ENCODE results near the gene UBASH3B. TPM values are rescaled to one million over a fixed set of nuclear protein-coding genes. Genes with fewer than 3 reads are reported as not detected.

The UBASH3B gene
- polyA plus RNA-seq, 4 donors, result 0.89 to 2.1 (median 1.0) TPM

DNA sequence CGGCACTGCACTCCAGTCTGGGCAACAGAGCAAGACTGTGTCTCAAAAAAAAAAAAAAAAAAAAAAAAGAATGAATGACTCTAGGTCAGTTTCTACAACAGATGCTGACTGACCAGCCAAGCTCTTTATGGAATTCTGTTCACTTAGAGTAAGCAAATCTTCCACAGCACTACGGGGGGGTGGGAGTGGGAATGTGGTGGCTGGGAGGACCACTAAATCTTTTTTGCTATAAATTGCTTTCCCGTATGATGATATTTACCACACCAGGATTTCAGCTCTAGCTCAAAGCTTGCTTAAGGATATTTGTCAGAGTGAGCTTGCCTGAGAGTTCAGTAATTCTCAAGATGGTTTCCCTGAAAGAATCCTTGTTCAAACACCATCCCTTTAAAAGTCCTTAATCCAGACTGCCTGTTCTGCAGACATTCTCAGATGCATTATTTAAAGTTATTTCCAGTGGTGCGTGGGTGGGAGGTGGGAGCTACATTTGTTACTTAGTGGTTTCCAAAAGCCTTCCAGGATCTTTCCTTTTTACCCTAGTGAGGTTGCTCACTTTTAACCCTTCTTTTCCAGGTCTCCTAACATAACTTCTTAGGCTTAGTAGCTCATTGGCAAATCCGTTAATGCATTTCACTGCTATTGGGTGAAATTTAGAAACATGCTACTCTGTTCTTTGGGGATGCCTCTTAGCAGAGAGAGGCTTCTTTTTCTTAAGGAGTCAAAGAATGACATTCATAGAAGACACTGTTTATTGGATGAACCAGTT lies 65.9 kb downstream of the UBASH3B start:
- Histone ChIP-seq H3K4me3 (ENCODE audit: low read depth in 1 of 3, low read length in 3 of 3) (no peak overlapping the region), H3K36me3 (ENCODE audit: control insufficient read depth in 3 of 3, insufficient read depth in 2 of 3, low read depth in 1 of 3, low read length in 3 of 3) (no peaks in the 10 kb centered on the region), H3K27ac (ENCODE audit: low read depth in 1 of 3, low read length in 2 of 3) (no peak overlapping the region), H3K9me3 (ENCODE audit: control insufficient read depth in 2 of 2, insufficient read depth in 1 of 2, low read depth in 1 of 2, low read length in 1 of 2) (no peaks in the 10 kb centered on the region), H3K27me3 (ENCODE audit: control insufficient read depth in 3 of 3, insufficient read depth in 3 of 3, low read length in 3 of 3) (no peaks in the 10 kb centered on the region), H3K4me1 (ENCODE audit: control insufficient read depth in 3 of 3, insufficient read depth in 2 of 3, low read depth in 1 of 3, low read length in 2 of 3) (no peaks in the 10 kb centered on the region)
- FAIRE-seq, result no peak
- DNase-seq, result no peak
- WGBS, 3 donors, result 55 to 68% (median 60%) methylated on average over 5 of the region's 5 CpGs

DNA sequence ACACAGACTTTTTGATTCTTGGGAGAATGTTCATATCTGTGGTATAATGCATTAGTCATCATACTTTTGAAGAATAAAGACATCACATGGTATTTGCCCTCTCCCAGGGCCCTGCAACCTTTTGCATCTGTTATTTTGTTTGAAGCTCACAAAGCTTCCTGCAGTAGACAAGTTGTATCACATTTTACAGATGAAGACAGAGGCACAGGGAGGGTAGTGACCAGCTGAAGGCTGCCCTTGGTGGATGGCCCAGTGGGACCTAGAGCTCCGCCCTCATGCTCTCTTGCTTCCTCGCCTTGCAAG lies 66.4 kb downstream of the UBASH3B start:
- 74 to 92% (median 78%) methylated on average over 2 of the region's 2 CpGs for WGBS, 3 donors
- no peaks in the 10 kb centered on the region for H3K4me1 ChIP-seq (ENCODE audit: control insufficient read depth in 3 of 3, insufficient read depth in 2 of 3, low read depth in 1 of 3, low read length in 2 of 3)

DNA sequence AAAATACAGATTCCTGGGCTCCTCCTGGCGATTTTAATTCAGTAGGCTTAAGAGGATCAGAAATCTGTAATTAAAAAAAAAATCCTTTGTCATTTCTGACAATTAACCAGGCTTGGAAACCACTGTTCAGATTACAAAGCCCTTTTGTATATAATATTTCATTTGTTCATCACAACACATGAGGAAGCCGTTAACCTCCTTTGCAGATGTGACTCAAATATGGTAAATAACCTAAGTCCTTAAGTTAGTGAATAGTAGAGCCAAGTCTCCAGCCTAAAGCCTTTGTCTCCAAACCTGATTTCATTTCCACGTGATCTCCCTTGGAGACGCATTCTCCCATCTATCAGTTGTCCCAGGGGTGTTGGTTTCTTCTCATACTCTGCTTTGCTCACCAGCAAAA lies 67.6 kb downstream of the UBASH3B start:
- Histone ChIP-seq H3K4me1 (ENCODE audit: control insufficient read depth in 3 of 3, insufficient read depth in 2 of 3, low read depth in 1 of 3, low read length in 2 of 3) (no peaks in the 10 kb centered on the region), H3K27me3 (ENCODE audit: control insufficient read depth in 3 of 3, insufficient read depth in 3 of 3, low read length in 3 of 3) (no peaks in the 10 kb centered on the region), H3K4me3 (ENCODE audit: low read depth in 1 of 3, low read length in 3 of 3) (no peak overlapping the region), H3K27ac (ENCODE audit: low read depth in 1 of 3, low read length in 2 of 3) (peak overlapping the region in 1 of 3 donors; percentile 8), H3K9me3 (ENCODE audit: control insufficient read depth in 2 of 2, insufficient read depth in 1 of 2, low read depth in 1 of 2, low read length in 1 of 2) (no peaks in the 10 kb centered on the region), H3K36me3 (ENCODE audit: control insufficient read depth in 3 of 3, insufficient read depth in 2 of 3, low read depth in 1 of 3, low read length in 3 of 3) (no peaks in the 10 kb centered on the region)
- WGBS, 3 donors, result 80 to 85% (median 84%) methylated on average over 4 of the region's 4 CpGs
- FAIRE-seq (no peak), DNase-seq (no peak)

More for the DNA sequence above, 66.4 kb downstream of the UBASH3B start:
- Histone ChIP-seq H3K9me3 (ENCODE audit: control insufficient read depth in 2 of 2, insufficient read depth in 1 of 2, low read depth in 1 of 2, low read length in 1 of 2) (no peaks in the 10 kb centered on the region), H3K27me3 (ENCODE audit: control insufficient read depth in 3 of 3, insufficient read depth in 3 of 3, low read length in 3 of 3) (no peaks in the 10 kb centered on the region), H3K36me3 (ENCODE audit: control insufficient read depth in 3 of 3, insufficient read depth in 2 of 3, low read depth in 1 of 3, low read length in 3 of 3) (no peaks in the 10 kb centered on the region), H3K27ac (ENCODE audit: low read depth in 1 of 3, low read length in 2 of 3) (no peak overlapping the region), H3K4me3 (ENCODE audit: low read depth in 1 of 3, low read length in 3 of 3) (no peak overlapping the region)
- FAIRE-seq, result no peak
- no peak for DNase-seq

DNA sequence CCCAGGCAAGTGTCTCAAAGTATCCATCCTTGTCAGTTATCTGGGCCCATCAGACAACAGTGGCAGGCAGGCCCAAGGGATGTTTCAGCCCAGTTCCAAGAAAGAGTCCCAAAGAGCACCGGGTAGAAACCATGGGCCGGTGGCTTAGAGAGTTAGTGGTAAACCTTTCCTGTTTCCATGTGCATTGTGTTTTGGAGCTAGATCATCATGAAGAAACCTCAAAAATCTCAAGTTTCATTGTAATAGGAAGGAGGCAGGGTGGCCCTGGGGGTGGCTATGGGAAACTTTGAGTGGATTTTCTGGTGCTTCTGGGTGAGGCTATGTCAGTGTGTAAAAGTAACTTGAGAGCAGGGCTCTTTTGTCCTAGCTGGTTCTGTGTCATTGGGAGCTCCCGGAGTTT lies 68.1 kb downstream of the UBASH3B start:
- 72 to 76% (median 73%) methylated on average over 3 of the region's 3 CpGs for WGBS, 3 donors
- Histone ChIP-seq H3K4me3 (ENCODE audit: low read depth in 1 of 3, low read length in 3 of 3) (no peak overlapping the region), H3K9me3 (ENCODE audit: control insufficient read depth in 2 of 2, insufficient read depth in 1 of 2, low read depth in 1 of 2, low read length in 1 of 2) (no peaks in the 10 kb centered on the region), H3K4me1 (ENCODE audit: control insufficient read depth in 3 of 3, insufficient read depth in 2 of 3, low read depth in 1 of 3, low read length in 2 of 3) (no peaks in the 10 kb centered on the region), H3K27me3 (ENCODE audit: control insufficient read depth in 3 of 3, insufficient read depth in 3 of 3, low read length in 3 of 3) (no peaks in the 10 kb centered on the region), H3K27ac (ENCODE audit: low read depth in 1 of 3, low read length in 2 of 3) (peak overlapping the region in 1 of 3 donors; percentile 8), H3K36me3 (ENCODE audit: control insufficient read depth in 3 of 3, insufficient read depth in 2 of 3, low read depth in 1 of 3, low read length in 3 of 3) (no peaks in the 10 kb centered on the region)
- FAIRE-seq (no peak), DNase-seq (no peak)

DNA sequence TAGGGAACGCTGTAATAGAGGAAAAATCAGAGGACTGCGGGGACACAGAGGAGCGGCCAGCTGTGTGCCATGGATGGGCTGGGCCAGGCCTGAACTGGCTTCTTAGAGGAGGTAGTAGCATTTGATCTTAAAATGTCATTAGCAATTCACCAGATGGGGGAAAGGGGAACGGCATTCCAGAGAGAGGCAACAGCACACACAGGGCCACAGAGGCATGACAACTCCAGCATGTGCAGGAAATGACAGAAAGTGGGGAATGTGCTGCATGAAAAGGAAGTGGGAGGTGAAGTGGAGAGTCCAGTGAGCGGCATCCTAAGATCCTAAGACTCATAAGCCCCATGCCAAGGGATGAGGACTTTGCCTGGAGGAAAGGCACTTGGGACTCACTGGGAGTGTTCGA lies 69.0 kb downstream of the UBASH3B start:
- Histone ChIP-seq H3K4me3 (ENCODE audit: low read depth in 1 of 3, low read length in 3 of 3) (no peak overlapping the region), H3K27me3 (ENCODE audit: control insufficient read depth in 3 of 3, insufficient read depth in 3 of 3, low read length in 3 of 3) (no peaks in the 10 kb centered on the region), H3K36me3 (ENCODE audit: control insufficient read depth in 3 of 3, insufficient read depth in 2 of 3, low read depth in 1 of 3, low read length in 3 of 3) (no peaks in the 10 kb centered on the region), H3K27ac (ENCODE audit: low read depth in 1 of 3, low read length in 2 of 3) (peak overlapping the region in 1 of 3 donors; percentile 37), H3K4me1 (ENCODE audit: control insufficient read depth in 3 of 3, insufficient read depth in 2 of 3, low read depth in 1 of 3, low read length in 2 of 3) (no peaks in the 10 kb centered on the region), H3K9me3 (ENCODE audit: control insufficient read depth in 2 of 2, insufficient read depth in 1 of 2, low read depth in 1 of 2, low read length in 1 of 2) (no peaks in the 10 kb centered on the region)
- FAIRE-seq (no peak), DNase-seq (no peak)
- 73 to 75% (median 73%) methylated on average over 6 of the region's 6 CpGs for WGBS, 3 donors

DNA sequence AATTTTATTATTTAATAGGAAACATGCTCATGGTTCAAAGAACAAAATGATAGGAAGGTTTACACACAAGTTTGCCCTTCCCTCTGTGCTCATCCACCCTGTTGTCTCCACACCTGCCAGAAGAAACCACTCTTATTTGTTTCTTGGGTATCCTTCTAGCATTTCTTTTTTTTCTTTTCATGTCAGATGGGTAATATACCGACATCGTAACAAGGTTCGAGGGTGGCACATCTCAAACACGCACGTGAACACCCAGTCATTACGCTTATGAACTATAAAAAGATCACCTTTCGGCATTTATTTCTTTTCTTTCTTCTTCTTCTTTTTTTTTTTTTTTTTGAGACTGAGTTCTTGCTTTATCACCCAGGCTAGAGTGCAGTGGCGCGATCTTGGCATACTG lies 70.5 kb downstream of the UBASH3B start:
- WGBS, 3 donors, result 89 to 94% (median 93%) methylated on average over 9 of the region's 9 CpGs
- peak overlapping the region in 1 of 3 donors; percentile 91 for H3K27ac ChIP-seq (ENCODE audit: low read depth in 1 of 3, low read length in 2 of 3)
- H3K27me3 ChIP-seq (ENCODE audit: control insufficient read depth in 3 of 3, insufficient read depth in 3 of 3, low read length in 3 of 3), result no peaks in the 10 kb centered on the region
- no peak overlapping the region for H3K4me3 ChIP-seq (ENCODE audit: low read depth in 1 of 3, low read length in 3 of 3)
- H3K4me1 ChIP-seq (ENCODE audit: control insufficient read depth in 3 of 3, insufficient read depth in 2 of 3, low read depth in 1 of 3, low read length in 2 of 3), result no peaks in the 10 kb centered on the region
- FAIRE-seq (no peak), DNase-seq (no peak)
- H3K36me3 ChIP-seq (ENCODE audit: control insufficient read depth in 3 of 3, insufficient read depth in 2 of 3, low read depth in 1 of 3, low read length in 3 of 3), result no peaks in the 10 kb centered on the region
- H3K9me3 ChIP-seq (ENCODE audit: control insufficient read depth in 2 of 2, insufficient read depth in 1 of 2, low read depth in 1 of 2, low read length in 1 of 2), result no peaks in the 10 kb centered on the region

DNA sequence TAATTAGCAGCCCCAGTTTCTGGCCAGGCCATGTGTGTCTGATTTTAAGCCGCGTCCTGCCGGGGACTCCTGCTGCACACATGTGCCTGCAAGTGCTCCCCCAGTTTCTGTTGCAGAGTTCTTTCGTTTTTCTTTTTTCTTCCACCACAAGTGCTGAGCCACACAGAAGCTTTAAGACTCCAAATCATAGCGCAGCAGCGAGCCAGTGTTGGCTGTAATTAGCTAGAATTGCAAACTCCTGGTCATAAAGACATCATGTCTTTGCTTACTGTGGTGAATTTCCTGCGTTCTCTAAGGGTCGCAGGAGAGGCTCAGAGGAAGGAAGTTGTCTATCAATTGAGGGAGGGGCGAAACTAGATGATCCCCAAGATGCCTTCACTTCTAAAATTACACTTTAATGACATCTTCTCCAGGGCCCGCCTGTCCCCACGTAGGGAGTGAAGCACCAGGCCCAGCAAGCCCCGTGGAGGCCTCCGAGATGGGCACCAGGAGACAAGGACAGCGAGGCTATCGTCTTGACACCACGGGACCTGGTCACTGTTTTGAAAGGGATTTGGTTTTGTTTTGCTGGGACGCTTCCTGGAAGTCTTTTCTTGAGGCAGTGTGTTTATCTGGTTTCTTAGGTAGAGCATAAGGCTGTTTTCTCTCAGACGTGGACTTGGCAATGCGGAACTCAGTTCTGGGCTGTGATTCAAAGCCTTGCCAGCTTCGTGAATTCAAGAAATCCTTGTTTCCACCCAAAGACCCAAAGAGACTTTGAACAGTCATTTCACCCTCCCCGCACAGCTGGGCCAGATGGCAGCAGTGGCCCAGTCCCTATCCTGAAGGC lies 71.8 kb downstream of the UBASH3B start:
- FAIRE-seq, result no peak
- Histone ChIP-seq H3K4me3 (ENCODE audit: low read depth in 1 of 3, low read length in 3 of 3) (no peak overlapping the region), H3K27me3 (ENCODE audit: control insufficient read depth in 3 of 3, insufficient read depth in 3 of 3, low read length in 3 of 3) (no peaks in the 10 kb centered on the region), H3K4me1 (ENCODE audit: control insufficient read depth in 3 of 3, insufficient read depth in 2 of 3, low read depth in 1 of 3, low read length in 2 of 3) (peaks cover 0 to 6% (median 0%) of the 10 kb centered on the region in 3 donors), H3K36me3 (ENCODE audit: control insufficient read depth in 3 of 3, insufficient read depth in 2 of 3, low read depth in 1 of 3, low read length in 3 of 3) (no peaks in the 10 kb centered on the region), H3K27ac (ENCODE audit: low read depth in 1 of 3, low read length in 2 of 3) (peak overlapping the region; percentile 63 to 91 (median 66)), H3K9me3 (ENCODE audit: control insufficient read depth in 2 of 2, insufficient read depth in 1 of 2, low read depth in 1 of 2, low read length in 1 of 2) (no peaks in the 10 kb centered on the region)
- WGBS, 3 donors, result 49 to 67% (median 60%) methylated on average over 21 of the region's 21 CpGs
- DNase-seq, result peak in 1 of 2 donors; percentile 46

DNA sequence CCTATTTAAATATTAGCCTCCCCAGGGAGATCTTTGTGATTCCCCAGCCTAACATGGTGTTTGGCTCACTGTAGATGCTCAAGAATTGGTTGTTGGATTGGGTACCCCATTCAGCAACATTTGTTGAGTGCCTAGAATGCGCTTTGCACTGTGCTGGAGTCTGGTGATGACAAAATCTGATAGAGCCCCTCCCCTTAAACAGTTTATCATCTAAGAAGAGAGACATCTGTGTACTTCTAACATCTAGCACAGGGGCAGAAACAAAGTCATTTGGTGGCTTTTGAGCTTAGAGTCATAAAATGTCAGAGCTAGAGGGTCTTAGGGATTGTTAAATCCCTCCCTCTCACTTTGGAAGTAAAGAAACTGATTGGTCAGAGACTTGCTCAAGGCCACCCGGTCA lies 73.0 kb downstream of the UBASH3B start:
- peaks cover 0 to 12% (median 0%) of the 10 kb centered on the region in 3 donors for H3K4me1 ChIP-seq (ENCODE audit: control insufficient read depth in 3 of 3, insufficient read depth in 2 of 3, low read depth in 1 of 3, low read length in 2 of 3)
- 74 to 91% (median 83%) methylated on average over 2 of the region's 2 CpGs for WGBS, 3 donors
- FAIRE-seq (no peak), DNase-seq (no peak)
- no peaks in the 10 kb centered on the region for H3K27me3 ChIP-seq (ENCODE audit: control insufficient read depth in 3 of 3, insufficient read depth in 3 of 3, low read length in 3 of 3)
- H3K36me3 ChIP-seq (ENCODE audit: control insufficient read depth in 3 of 3, insufficient read depth in 2 of 3, low read depth in 1 of 3, low read length in 3 of 3), result no peaks in the 10 kb centered on the region
- H3K4me3 ChIP-seq (ENCODE audit: low read depth in 1 of 3, low read length in 3 of 3), result no peak overlapping the region
- no peaks in the 10 kb centered on the region for H3K9me3 ChIP-seq (ENCODE audit: control insufficient read depth in 2 of 2, insufficient read depth in 1 of 2, low read depth in 1 of 2, low read length in 1 of 2)
- H3K27ac ChIP-seq (ENCODE audit: low read depth in 1 of 3, low read length in 2 of 3), result peak overlapping the region in 2 of 3 donors; percentile 16 to 91
